ENCODE data around the gene APCDD1.

Gene APCDD1

DNA sequence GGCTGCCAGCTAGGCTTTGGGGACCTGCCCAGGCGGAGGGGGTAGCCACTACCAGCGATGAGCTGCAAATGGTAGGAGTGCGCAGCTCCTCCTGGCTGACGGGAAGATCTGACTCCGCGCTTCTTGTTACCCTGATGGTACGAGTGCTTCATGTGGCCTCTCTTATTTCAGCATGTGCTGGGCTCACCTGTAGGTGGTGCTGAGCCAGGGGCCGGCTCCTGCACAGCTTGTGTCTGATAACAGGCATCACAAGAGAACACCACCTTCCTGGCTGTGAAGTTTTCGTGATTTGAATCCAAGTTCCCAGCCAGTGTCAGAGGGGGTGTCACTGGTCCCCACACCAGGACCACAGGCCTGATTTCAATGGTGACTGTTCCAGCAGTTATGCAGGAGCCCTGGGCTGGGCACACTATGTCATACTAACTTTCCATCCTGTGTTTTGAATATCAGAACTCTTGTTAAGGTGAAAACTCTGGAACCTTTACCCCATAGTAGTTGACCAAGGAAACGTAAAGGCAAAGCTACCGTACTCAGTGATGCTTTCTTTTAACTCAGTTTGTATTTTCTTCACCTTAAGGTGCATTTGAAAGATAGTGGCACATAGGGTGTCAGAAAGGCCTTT, 28.0 kb downstream of the APCDD1 start:
- TF ChIP-seq GATA3 (IDR thresholded peaks at IDR 0.05; ENCODE audit: low read depth, low read length), result no peak
- TF ChIP-seq GATA2 (IDR thresholded peaks at IDR 0.05; ENCODE audit: low read depth, low read length), result no peak

DNA sequence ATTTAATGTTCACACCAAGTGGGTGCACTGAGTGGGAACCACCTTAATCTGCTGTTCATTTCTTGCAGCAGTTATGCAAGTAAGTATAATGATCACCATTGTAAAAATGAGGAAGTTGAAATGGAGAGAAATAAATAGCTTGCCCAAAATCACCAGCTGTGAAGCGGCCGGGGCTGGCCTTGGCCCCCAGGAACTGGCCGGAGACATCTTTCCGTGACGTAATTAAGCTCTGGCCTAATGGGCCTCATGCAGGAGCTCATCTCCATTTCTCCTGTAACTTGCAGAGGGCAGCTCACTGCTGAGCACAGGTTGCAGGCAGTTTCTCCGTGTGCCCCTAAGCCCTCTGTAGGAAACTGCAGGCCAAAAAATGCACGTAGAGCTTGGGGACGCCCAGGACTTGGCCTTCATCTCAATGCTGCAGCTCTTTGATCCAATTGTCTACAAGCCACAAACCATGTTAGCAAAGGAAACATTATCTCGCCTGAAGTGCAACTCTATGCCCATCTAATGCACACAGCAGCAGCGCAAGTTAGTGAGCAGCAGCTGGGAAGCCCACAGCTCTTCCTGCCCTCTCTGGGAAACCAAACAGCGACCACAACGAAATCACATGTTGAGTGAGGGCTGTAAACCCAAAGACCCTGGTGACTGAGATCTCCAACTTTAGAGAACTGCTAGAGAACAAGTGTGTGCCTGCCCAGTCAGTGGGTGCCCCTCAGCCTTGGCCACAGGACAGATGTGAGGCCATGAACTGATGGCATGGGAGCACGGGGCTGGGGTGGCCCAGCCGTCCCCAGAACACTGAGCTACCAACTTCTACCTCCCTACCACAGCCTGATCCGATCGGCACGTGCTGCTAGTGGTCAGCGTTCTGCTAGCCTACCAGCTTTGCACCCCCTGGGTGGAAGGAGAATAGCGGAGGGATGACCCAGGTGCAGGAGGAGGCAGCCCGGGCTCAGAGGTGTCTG, 28.8 kb downstream of the APCDD1 start:
- TF ChIP-seq GATA2 (IDR thresholded peaks at IDR 0.05; ENCODE audit: low read depth, low read length), result no peak
- no peak for TF ChIP-seq GATA3 (IDR thresholded peaks at IDR 0.05; ENCODE audit: low read depth, low read length)

DNA sequence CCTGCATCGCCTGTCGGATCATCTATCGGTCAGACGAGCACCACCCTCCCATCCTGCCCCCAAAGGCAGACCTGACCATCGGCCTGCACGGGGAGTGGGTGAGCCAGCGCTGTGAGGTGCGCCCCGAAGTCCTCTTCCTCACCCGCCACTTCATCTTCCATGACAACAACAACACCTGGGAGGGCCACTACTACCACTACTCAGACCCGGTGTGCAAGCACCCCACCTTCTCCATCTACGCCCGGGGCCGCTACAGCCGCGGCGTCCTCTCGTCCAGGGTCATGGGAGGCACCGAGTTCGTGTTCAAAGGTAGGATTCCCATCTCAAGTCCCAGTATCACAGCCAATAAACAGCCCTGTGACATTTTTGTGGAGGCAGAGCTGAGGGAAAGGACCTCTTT, 31.0 kb downstream of the APCDD1 start:
- TF ChIP-seq GATA2 (IDR thresholded peaks at IDR 0.05; ENCODE audit: low read depth, low read length) (no peak), GATA3 (IDR thresholded peaks at IDR 0.05; ENCODE audit: low read depth, low read length) (no peak)

DNA sequence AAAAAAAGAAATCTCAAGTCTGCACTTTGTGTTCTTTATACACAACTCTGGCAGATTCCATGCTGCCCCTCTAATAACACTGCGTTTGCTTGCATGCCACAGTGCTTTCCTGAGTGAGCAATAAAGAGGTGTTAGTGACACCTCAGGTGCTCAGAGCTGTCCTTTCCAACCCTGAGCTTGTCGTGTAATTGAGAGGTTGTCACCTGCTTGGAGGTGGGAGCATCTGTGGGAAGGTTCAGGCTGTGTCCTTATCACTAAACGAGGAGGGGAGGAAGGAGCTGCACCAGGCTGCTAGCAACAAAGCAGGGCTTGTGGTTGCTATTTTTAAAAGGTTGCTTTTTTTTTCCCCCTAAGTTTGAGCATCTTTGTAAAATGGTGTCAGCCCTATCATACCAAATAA, 31.9 kb downstream of the APCDD1 start:
- no peak for TF ChIP-seq GATA3 (IDR thresholded peaks at IDR 0.05; ENCODE audit: low read depth, low read length)

DNA sequence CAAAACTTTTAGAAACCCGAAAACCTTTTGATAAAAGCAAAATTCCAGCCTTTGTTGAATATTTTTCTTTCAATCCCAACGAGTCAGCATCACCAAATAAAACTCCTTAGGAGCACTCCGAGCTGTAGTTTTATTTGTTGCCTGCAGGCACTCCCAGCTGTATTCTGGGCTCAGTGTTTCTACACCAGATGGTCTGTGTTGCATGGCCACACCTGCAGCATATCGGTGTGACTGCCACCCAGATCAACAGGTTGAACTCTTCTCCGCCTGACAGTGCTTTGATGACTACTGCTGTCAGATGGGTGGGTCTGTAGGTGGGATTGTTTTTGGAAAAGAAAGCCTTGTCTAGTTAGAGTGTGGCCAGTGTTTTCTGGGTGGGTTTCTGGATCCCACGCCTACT, 32.7 kb downstream of the APCDD1 start:
- TF ChIP-seq GATA3 (IDR thresholded peaks at IDR 0.05; ENCODE audit: low read depth, low read length) (no peak), GATA2 (IDR thresholded peaks at IDR 0.05; ENCODE audit: low read depth, low read length) (no peak)

DNA sequence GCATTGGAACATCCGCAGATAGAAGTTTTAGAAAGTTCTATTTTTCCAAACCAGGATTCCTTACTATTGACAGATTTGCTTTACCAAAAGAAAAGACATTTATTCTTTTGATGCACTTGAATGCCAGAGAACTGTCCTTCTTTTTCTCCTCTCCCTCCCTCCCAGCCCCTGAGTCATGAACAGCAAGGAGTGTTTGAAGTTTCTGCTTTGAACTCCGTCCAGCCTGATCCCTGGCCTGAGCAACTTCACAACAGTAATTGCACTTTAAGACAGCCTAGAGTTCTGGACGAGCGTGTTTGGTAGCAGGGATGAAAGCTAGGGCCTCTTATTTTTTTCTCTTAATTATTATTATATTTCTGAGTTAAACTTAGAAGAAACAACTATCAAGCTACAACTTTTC, 33.6 kb downstream of the APCDD1 start:
- TF ChIP-seq GATA2 (IDR thresholded peaks at IDR 0.05; ENCODE audit: low read depth, low read length) (no peak), GATA3 (IDR thresholded peaks at IDR 0.05; ENCODE audit: low read depth, low read length) (no peak)

DNA sequence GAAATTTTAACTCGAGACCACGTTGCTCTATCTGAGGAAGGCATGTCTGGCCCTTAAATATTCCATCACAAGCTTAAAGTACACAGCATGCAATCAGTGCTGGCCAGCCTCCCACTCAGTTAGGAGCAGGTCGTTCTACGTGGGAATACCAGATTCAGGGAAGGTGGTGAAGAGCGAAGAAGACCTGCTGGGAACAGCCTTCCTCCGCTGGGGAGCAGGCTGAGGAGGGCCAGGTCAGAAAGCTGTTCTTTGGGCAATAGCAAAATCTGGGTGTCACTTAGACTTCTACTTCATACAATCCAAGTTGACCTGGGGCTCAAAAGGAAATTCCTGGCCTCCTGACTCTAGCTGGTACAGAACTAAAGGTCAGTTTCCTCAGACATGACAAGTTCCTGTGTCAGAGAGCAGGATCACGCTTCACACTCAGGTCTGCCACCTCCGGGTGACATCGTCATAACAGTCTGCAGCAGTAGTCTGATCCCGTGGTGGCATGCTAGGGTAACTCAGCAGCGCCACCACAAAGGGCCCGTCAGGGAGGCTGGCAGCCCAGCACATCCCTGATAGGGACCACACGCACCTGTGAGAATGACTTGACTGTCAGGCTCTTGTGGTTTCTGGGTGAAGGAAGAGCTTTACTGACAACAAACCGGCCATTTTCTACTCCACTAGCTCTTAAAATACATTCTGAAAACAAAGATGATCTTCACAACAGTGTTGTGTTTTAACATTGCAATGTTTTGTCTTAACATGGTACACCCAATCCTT, 36.1 kb downstream of the APCDD1 start:
- TF ChIP-seq GATA2 (IDR thresholded peaks at IDR 0.05; ENCODE audit: low read depth, low read length), result no peak

DNA sequence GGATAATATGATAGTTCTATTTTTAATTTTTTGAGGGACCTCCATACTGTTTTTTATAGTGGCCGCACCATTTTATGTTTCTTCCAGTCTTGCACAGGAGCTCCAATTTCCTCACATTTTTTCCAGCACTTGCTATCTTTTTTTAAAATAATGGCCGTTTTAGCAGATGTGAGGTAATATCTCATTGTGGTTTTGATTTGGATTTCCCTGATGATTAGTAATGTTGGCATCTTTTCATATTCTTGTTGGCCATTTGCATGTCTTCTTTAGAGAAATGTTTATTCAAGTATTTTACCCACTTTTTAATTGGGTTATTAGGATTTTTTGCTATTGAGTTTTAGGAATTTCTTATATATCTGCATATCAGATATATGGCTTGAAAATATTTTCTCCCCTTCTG, 41.5 kb downstream of the APCDD1 start:
- TF ChIP-seq GATA2 (IDR thresholded peaks at IDR 0.05; ENCODE audit: low read depth, low read length) (no peak), GATA3 (IDR thresholded peaks at IDR 0.05; ENCODE audit: low read depth, low read length) (no peak)

DNA sequence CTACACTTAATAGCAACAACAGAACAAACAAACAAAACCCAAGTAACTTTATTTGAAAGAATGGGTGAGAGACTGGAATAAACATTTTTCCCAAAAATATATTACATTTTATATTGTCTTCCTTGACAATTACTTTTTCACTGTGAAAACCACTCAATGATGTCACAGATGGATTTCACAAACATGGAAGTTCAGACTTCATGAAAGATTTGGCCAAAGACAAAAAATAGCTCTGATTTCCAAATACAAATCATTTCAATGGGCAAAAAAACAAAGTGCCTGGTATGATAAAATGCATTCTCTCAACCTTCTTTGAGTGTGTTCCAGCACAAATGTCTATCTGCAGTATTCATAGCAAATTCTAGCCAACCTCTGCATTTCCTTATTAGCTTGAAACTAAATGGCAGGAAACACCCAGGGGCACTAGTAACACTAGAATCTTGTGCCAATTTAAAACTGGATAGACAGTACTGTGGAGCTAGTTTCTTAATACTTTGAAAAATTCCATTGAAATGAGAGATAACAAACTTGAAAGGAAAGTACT, 42.8 kb downstream of the APCDD1 start:
- TF ChIP-seq GATA3 (IDR thresholded peaks at IDR 0.05; ENCODE audit: low read depth, low read length) (no peak), GATA2 (IDR thresholded peaks at IDR 0.05; ENCODE audit: low read depth, low read length) (no peak)

DNA sequence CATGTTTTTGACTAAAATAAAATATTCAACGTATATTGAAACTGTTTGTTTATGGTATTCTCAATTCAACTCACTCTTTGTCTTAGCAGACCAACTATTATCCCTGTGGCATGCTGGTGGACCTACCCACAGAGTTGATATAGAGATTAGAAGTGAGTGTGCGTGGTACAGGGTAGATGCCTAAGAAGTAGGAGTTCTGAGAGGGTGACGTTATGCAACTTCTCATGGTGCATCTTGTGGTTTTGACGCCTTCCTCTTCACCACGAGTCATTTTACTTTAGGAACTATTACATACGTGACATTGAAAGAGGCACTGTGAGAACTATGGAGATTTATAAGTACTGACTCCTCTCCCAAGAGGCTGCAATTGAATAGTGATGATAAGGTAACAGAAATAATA, 44.8 kb downstream of the APCDD1 start:
- TF ChIP-seq GATA2 (IDR thresholded peaks at IDR 0.05; ENCODE audit: low read depth, low read length), result no peak
- no peak for TF ChIP-seq GATA3 (IDR thresholded peaks at IDR 0.05; ENCODE audit: low read depth, low read length)

DNA sequence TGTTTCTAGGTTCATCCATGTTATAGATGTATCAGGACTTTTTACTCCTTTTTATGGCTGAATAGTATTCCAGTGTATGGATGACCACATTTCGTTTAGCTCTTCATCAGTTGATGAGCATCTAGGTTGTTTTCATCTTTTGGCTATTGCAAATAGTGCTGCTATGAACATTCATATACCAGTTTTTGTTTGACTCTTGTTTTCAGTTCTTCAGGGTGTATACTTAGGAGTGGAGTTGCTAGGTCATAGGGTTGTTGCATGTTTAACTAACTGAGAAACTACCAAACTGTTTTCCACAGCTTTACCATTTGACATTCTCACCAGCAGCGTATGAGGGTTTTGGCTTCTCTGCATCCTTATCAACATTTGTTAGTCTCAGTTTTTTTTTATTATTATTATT, 45.6 kb downstream of the APCDD1 start:
- TF ChIP-seq GATA2 (IDR thresholded peaks at IDR 0.05; ENCODE audit: low read depth, low read length) (no peak), GATA3 (IDR thresholded peaks at IDR 0.05; ENCODE audit: low read depth, low read length) (no peak)

DNA sequence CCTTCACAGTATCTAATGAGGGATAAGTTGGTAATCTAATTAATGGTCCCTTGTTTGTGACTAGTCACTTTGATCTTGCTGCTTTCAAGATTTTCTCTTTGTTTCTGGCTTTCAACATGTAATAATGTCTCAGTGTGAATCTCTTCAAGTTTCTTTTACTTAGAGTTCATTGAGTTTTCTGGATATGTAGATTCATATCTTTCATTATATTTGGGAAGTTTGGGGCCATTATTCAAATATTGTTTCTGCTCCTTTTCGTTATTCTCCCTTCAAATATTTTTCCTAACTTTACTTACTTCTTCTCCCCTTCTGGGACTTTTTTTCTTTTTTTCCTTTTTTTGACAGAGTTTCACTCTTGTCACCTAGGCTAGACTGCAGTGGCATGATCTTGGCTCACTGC, 50.3 kb downstream of the APCDD1 start:
- TF ChIP-seq GATA2 (IDR thresholded peaks at IDR 0.05; ENCODE audit: low read depth, low read length) (no peak), GATA3 (IDR thresholded peaks at IDR 0.05; ENCODE audit: low read depth, low read length) (no peak)

DNA sequence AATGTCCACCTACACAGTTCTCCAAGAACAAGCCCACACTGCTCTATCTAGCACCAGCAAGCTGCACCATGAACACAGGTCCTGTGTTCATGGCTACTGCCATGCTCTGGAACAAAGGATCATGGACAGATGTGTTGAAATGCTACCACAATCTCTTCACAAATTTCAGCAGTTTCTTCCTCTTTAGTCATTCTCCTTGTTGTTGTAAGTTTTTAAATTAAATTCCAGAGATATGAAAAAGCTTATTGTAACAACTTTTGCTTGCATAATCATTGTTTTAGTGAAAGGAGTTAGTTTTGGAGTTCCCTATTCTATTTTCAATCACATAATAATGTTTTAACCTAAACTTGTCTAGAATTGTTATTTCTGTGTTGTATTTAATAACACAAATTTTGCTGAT, 54.2 kb downstream of the APCDD1 start:
- TF ChIP-seq GATA2 (IDR thresholded peaks at IDR 0.05; ENCODE audit: low read depth, low read length) (no peak), GATA3 (IDR thresholded peaks at IDR 0.05; ENCODE audit: low read depth, low read length) (no peak)

DNA sequence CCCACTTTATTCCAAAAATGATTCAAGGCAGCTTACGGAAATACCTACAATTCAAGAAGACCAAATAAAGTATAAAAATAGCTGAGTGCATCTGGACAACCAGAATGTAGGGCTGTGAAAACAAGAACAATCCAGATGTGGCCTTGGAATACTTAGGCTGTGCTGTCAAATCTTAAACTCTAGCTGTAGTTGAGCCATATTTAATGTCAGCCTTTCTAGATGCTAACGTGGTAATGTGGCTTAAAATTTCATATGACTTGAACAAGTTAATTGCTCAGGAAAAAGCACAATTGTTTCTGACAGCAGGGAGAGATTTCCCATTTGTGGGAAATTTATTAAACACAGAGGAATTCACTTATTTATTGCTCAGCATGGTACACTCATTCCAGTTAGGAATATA, 56.8 kb downstream of the APCDD1 start:
- TF ChIP-seq GATA3 (IDR thresholded peaks at IDR 0.05; ENCODE audit: low read depth, low read length) (no peak), GATA2 (IDR thresholded peaks at IDR 0.05; ENCODE audit: low read depth, low read length) (no peak)

All from SH-SY5Y (cell line).